ENCODE results near the gene RPS10.

- TF ChIP-seq CTCF (conservative IDR thresholded peaks at IDR 0.05; ENCODE audit: low read length) (no peak), EZH2phosphoT487 (IDR thresholded peaks at IDR 0.05; ENCODE audit: borderline replicate concordance, low read depth, low read length) (no peak)
Measured at GRCh38 chr6:34460796-34461507, 35.1 kb upstream of the RPS10 start.

All from OCI-LY7 (cell line).